ENCODE results near the gene FMC1.
"Not testable (repeated sequence)": the region's sequence is repeated elsewhere in the genome, so short reads cannot be mapped to it uniquely, and the experiment has no call there.

DNA sequence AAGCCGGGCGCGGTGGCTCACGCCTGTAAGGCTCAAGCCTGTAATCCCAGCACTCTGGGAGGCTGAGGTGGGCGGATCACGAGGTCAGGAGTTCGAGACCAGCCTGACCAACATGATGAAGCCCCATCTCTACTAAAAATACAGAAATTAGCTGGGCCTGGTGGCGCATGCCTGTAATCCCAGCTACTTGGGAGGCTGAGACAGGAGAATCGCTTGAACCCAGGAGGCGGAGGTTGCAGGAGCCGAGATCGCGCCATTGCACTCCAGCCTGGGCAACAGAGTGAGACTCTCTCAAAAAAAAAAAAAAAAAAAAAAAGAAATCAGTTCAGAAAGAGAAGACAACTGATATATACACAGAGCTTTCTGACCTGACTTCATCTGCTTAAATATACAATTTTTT is 7.7 kb upstream of the FMC1 start:
- TF ChIP-seq, protein P1, sequence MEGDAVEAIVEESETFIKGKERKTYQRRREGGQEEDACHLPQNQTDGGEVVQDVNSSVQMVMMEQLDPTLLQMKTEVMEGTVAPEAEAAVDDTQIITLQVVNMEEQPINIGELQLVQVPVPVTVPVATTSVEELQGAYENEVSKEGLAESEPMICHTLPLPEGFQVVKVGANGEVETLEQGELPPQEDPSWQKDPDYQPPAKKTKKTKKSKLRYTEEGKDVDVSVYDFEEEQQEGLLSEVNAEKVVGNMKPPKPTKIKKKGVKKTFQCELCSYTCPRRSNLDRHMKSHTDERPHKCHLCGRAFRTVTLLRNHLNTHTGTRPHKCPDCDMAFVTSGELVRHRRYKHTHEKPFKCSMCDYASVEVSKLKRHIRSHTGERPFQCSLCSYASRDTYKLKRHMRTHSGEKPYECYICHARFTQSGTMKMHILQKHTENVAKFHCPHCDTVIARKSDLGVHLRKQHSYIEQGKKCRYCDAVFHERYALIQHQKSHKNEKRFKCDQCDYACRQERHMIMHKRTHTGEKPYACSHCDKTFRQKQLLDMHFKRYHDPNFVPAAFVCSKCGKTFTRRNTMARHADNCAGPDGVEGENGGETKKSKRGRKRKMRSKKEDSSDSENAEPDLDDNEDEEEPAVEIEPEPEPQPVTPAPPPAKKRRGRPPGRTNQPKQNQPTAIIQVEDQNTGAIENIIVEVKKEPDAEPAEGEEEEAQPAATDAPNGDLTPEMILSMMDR (IDR thresholded peaks at IDR 0.05), result not testable (repeated sequence)
- not testable (repeated sequence) for TF ChIP-seq POLR2A (IDR thresholded peaks at IDR 0.05)
